HG03280 (cell line): ENCODE results near the gene TESMIN.

ENCODE experiments used
- ATAC-seq: cut with Tn5 transposase; IDR thresholded peaks from one replicate; pipeline ENCODE4 v1.9.1; 2021; ENCODE audit warnings: mild to moderate bottlenecking, moderate library complexity; ENCODE audit not compliant: unreplicated experiment

The TESMIN gene

GRCh38 chr11:68763181-68763721, 11.9 kb upstream of the TESMIN start:
- no peak for ATAC-seq

GRCh38 chr11:68762481-68762880, 11.2 kb upstream of the TESMIN start:
- no peak for ATAC-seq

GRCh38 chr11:68761801-68762200, 10.5 kb upstream of the TESMIN start:
- ATAC-seq: no peak

- no peak for ATAC-seq
Observed at GRCh38 chr11:68759991-68760390, 8.7 kb upstream of the TESMIN start.

GRCh38 chr11:68757711-68758110, 6.4 kb upstream of the TESMIN start:
- no peak for ATAC-seq

GRCh38 chr11:68756171-68756766, 4.9 kb upstream of the TESMIN start:
- no peak for ATAC-seq

GRCh38 chr11:68753300-68753699, 2.0 kb upstream of the TESMIN start:
- ATAC-seq: no peak

GRCh38 chr11:68751004-68751325, 355 bp downstream of the TESMIN start:
- ATAC-seq: no peak

GRCh38 chr11:68750195-68751003, 921 bp downstream of the TESMIN start:
- no peak for ATAC-seq

- ATAC-seq: no peak
Observed at GRCh38 chr11:68749229-68750123, 1.8 kb downstream of the TESMIN start.

GRCh38 chr11:68748061-68748460, 3.3 kb downstream of the TESMIN start:
- no peak for ATAC-seq

GRCh38 chr11:68743539-68743938, 7.8 kb downstream of the TESMIN start:
- ATAC-seq: no peak

GRCh38 chr11:68741463-68741862, 9.9 kb downstream of the TESMIN start:
- no peak for ATAC-seq

- no peak for ATAC-seq
Observed at GRCh38 chr11:68735646-68736045, 15.7 kb downstream of the TESMIN start.

- no peak for ATAC-seq
Observed at GRCh38 chr11:68735125-68735524, 16.2 kb downstream of the TESMIN start.

- ATAC-seq: no peak
Observed at GRCh38 chr11:68734111-68734510, 17.2 kb downstream of the TESMIN start.

- no peak for ATAC-seq
Observed at GRCh38 chr11:68727783-68728182, 23.5 kb downstream of the TESMIN start.

GRCh38 chr11:68724293-68724692, 27.0 kb downstream of the TESMIN start:
- no peak for ATAC-seq

- no peak for ATAC-seq
Observed at GRCh38 chr11:68722143-68722542, 29.2 kb downstream of the TESMIN start.

GRCh38 chr11:68721075-68721474, 30.2 kb downstream of the TESMIN start:
- no peak for ATAC-seq

GRCh38 chr11:68715456-68716122, 35.7 kb downstream of the TESMIN start:
- ATAC-seq: no peak
